Mesendoderm (in vitro differentiated cells): ENCODE data around the gene SASH1.

ENCODE experiments used
- DNase-seq: peaks from one replicate; pipeline ENCODE4 v3.0.0; 2013
- H2AK5ac ChIP-seq: 2 replicates; pipeline ENCODE4 v1.6.1; 2013; ENCODE audit warnings: low read length, inconsistent platforms
- H2BK120ac ChIP-seq: 2 replicates; pipeline ENCODE4 v1.6.1; 2013; ENCODE audit warnings: low read depth, mild to moderate bottlenecking, low read length, moderate library complexity, mixed read lengths
- H2BK15ac ChIP-seq: replicated peaks from 2 replicates; pipeline ENCODE4 v1.6.1; 2013; ENCODE audit warnings: low read depth, mild to moderate bottlenecking, moderate library complexity
- H2BK5ac ChIP-seq: 2 replicates; pipeline ENCODE4 v1.6.1; 2013; ENCODE audit warnings: low read length, inconsistent platforms
- H3K18ac ChIP-seq: 2 replicates; pipeline ENCODE4 v1.6.1; 2013; ENCODE audit warnings: mild to moderate bottlenecking, low read length, mixed read lengths
- H3K23ac ChIP-seq: one replicate; pipeline ENCODE4 v1.6.1; 2013; ENCODE audit warnings: low read length
- H3K27ac ChIP-seq: 2 replicates; pipeline ENCODE4 v1.5.1; 2013; ENCODE audit warnings: low read depth, mild to moderate bottlenecking, inconsistent platforms, low read length, moderate library complexity
- H3K27me3 ChIP-seq: 2 replicates; pipeline ENCODE4 v1.6.1; 2013; ENCODE audit warnings: low read length, control low read depth, mild to moderate bottlenecking, inconsistent platforms; ENCODE audit not compliant: insufficient read depth, poor library complexity
- H3K36me3 ChIP-seq: 2 replicates; pipeline ENCODE4 v1.6.1; 2013; ENCODE audit warnings: low read length, inconsistent platforms; ENCODE audit not compliant: control insufficient read depth, insufficient read depth
- H3K4ac ChIP-seq: one replicate; pipeline ENCODE4 v1.6.1; 2013; ENCODE audit warnings: low read depth, mild to moderate bottlenecking, low read length, moderate library complexity
- H3K4me1 ChIP-seq: 2 replicates; pipeline ENCODE4 v1.6.1; 2013; ENCODE audit warnings: low read depth, low read length, inconsistent platforms; ENCODE audit not compliant: control insufficient read depth
- H3K4me2 ChIP-seq: 2 replicates; pipeline ENCODE4 v1.6.1; 2013; ENCODE audit warnings: low read length
- H3K4me3 ChIP-seq: 2 replicates; pipeline ENCODE4 v1.5.1; 2013; ENCODE audit warnings: mild to moderate bottlenecking, low read length
- H3K56ac ChIP-seq: one replicate; pipeline ENCODE4 v1.6.1; 2013; ENCODE audit warnings: low read length
- H3K79me1 ChIP-seq: 2 replicates; pipeline ENCODE4 v1.6.1; 2013; ENCODE audit warnings: low read length, inconsistent platforms
- H3K79me2 ChIP-seq: 2 replicates; pipeline ENCODE4 v1.6.1; 2013; ENCODE audit warnings: mild to moderate bottlenecking, low read length; ENCODE audit not compliant: control insufficient read depth, insufficient read depth
- H3K9ac ChIP-seq: 2 replicates; pipeline ENCODE4 v1.6.1; 2013; ENCODE audit warnings: low read length, inconsistent platforms
- H4K5ac ChIP-seq: one replicate; pipeline ENCODE4 v1.6.1; 2013; ENCODE audit warnings: low read length
- H4K8ac ChIP-seq: one replicate; pipeline ENCODE4 v1.6.1; 2013; ENCODE audit warnings: low read depth, mild to moderate bottlenecking, control low read depth, low read length, moderate library complexity
- WGBS: extraction: QIAGEN DNeasy Blood & Tissue Kit; methylation state at CpG from one replicate; pipeline ENCODE4 v1.1.7; 2013; ENCODE audit warnings: low lambda C conversion rate, missing lambda C conversion rate; ENCODE audit not compliant: insufficient coverage; ENCODE audit errors: extremely low coverage; 5-methylcytosine and 5-hydroxymethylcytosine counted together

Gene SASH1

GRCh38 chr6:148577687-148578488 is 235.2 kb downstream of the SASH1 start:
- Histone ChIP-seq H4K5ac (no peak overlapping the region), H2BK120ac (no peak overlapping the region), H3K4me3 (no peak overlapping the region), H3K4me1 (no peaks in the 10 kb centered on the region), H3K4ac (no peak overlapping the region), H3K56ac (no peak overlapping the region), H4K8ac (no peak overlapping the region), H3K9ac (no peak overlapping the region), H3K79me1 (no peaks in the 10 kb centered on the region), H3K23ac (no peak overlapping the region), H2BK15ac (no peak overlapping the region), H3K27ac (no peak overlapping the region), H2AK5ac (no peak overlapping the region), H2BK5ac (no peak overlapping the region), H3K4me2 (no peak overlapping the region), H3K27me3 (no peaks in the 10 kb centered on the region), H3K18ac (no peak overlapping the region), H3K79me2 (no peaks in the 10 kb centered on the region), H3K36me3 (no peaks in the 10 kb centered on the region)
- WGBS = no CpG with 5 or more reads among the region's 7 CpGs
- peak; percentile 95 for DNase-seq

- no CpG with 5 or more reads among the region's 5 CpGs for WGBS
- Histone ChIP-seq H2BK5ac (no peak overlapping the region), H3K36me3 (no peaks in the 10 kb centered on the region), H3K27ac (no peak overlapping the region), H3K4me3 (no peak overlapping the region), H3K4me1 (no peaks in the 10 kb centered on the region), H3K79me2 (no peaks in the 10 kb centered on the region), H2BK15ac (no peak overlapping the region), H3K56ac (no peak overlapping the region), H3K27me3 (no peaks in the 10 kb centered on the region), H2AK5ac (no peak overlapping the region), H2BK120ac (no peak overlapping the region), H4K5ac (no peak overlapping the region), H3K4me2 (no peak overlapping the region), H3K4ac (no peak overlapping the region), H3K79me1 (no peaks in the 10 kb centered on the region), H3K23ac (no peak overlapping the region), H3K9ac (no peak overlapping the region), H3K18ac (no peak overlapping the region), H4K8ac (no peak overlapping the region)
- DNase-seq = no peak
These were observed 235.8 kb downstream of the SASH1 start for GRCh38 chr6:148578489-148578814.

GRCh38 chr6:148578837-148579565 is 236.4 kb downstream of the SASH1 start:
- no peak for DNase-seq
- no peaks in the 10 kb centered on the region for H3K79me1 ChIP-seq
- H2BK120ac ChIP-seq = no peak overlapping the region
- H3K79me2 ChIP-seq = no peaks in the 10 kb centered on the region
- no peak overlapping the region for H4K8ac ChIP-seq
- no peak overlapping the region for H2AK5ac ChIP-seq
- no CpG with 5 or more reads among the region's 4 CpGs for WGBS
- no peak overlapping the region for H2BK5ac ChIP-seq
- H3K4me1 ChIP-seq = no peaks in the 10 kb centered on the region
- no peak overlapping the region for H3K9ac ChIP-seq
- H3K23ac ChIP-seq = no peak overlapping the region
- no peak overlapping the region for H3K4me3 ChIP-seq
- no peak overlapping the region for H3K4ac ChIP-seq
- no peak overlapping the region for H2BK15ac ChIP-seq
- H3K36me3 ChIP-seq = no peaks in the 10 kb centered on the region
- no peak overlapping the region for H4K5ac ChIP-seq
- H3K27me3 ChIP-seq = no peaks in the 10 kb centered on the region
- H3K18ac ChIP-seq = no peak overlapping the region
- no peak overlapping the region for H3K56ac ChIP-seq
- H3K27ac ChIP-seq = no peak overlapping the region
- no peak overlapping the region for H3K4me2 ChIP-seq

- no peak overlapping the region for H4K5ac ChIP-seq
- no peak overlapping the region for H3K4me3 ChIP-seq
These were observed 237.8 kb downstream of the SASH1 start for GRCh38 chr6:148580442-148580841.

GRCh38 chr6:148583631-148584030 is 241.0 kb downstream of the SASH1 start:
- Histone ChIP-seq H4K8ac (no peak overlapping the region), H3K4ac (no peak overlapping the region), H2BK15ac (no peak overlapping the region), H3K27ac (no peak overlapping the region), H3K79me1 (no peaks in the 10 kb centered on the region), H3K4me3 (no peak overlapping the region), H3K9ac (no peak overlapping the region), H3K27me3 (no peaks in the 10 kb centered on the region), H3K18ac (no peak overlapping the region), H4K5ac (no peak overlapping the region), H3K4me1 (no peaks in the 10 kb centered on the region), H2AK5ac (no peak overlapping the region), H3K23ac (no peak overlapping the region), H2BK5ac (no peak overlapping the region), H3K56ac (no peak overlapping the region), H3K4me2 (no peak overlapping the region), H2BK120ac (no peak overlapping the region), H3K36me3 (no peaks in the 10 kb centered on the region), H3K79me2 (no peaks in the 10 kb centered on the region)
- WGBS = no CpG with 5 or more reads among the region's 5 CpGs
- no peak for DNase-seq

More at GRCh38 chr6:148580442-148580841, 237.8 kb downstream of the SASH1 start:
- no CpG with 5 or more reads among the region's 5 CpGs for WGBS
- no peaks in the 10 kb centered on the region for H3K79me2 ChIP-seq
- H4K8ac ChIP-seq = no peak overlapping the region
- DNase-seq = no peak
- no peak overlapping the region for H2BK15ac ChIP-seq
- H3K56ac ChIP-seq = no peak overlapping the region
- no peak overlapping the region for H2BK5ac ChIP-seq
- no peak overlapping the region for H3K27ac ChIP-seq
- H3K27me3 ChIP-seq = no peaks in the 10 kb centered on the region
- no peak overlapping the region for H3K23ac ChIP-seq
- H3K79me1 ChIP-seq = no peaks in the 10 kb centered on the region
- no peaks in the 10 kb centered on the region for H3K4me1 ChIP-seq
- H3K36me3 ChIP-seq = no peaks in the 10 kb centered on the region
- no peak overlapping the region for H2BK120ac ChIP-seq
- H3K9ac ChIP-seq = no peak overlapping the region
- H2AK5ac ChIP-seq = no peak overlapping the region
- no peak overlapping the region for H3K4ac ChIP-seq
- no peak overlapping the region for H3K18ac ChIP-seq
- H3K4me2 ChIP-seq = no peak overlapping the region
